ENCODE measurements around the gene KLHL8.

KLHL8 gene

DNA sequence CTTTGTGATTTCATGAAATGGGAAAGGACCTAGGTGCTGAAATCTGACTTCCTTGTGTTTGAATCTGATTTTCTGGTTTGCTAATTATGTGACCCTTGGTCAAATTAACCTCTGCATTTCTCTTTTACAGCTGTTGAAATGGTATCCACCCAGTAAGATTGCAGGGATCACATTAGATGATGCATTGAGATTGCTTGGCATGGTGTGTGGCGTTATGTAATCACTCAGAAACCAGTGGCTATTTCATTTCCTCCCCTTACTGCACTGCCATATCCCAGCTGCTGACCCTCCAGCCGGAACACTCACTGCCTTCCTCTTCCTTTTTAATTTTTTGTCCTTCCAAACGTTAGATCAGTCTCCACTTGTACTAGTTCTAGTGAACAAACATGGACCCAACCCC lies 79.0 kb downstream of the KLHL8 start:
- H3K27me3 ChIP-seq (ENCODE audit: insufficient read depth, low read depth), result no peaks in the 10 kb centered on the region
- no peak overlapping the region for H3K4me2 ChIP-seq
- no peaks in the 10 kb centered on the region for H4K20me1 ChIP-seq (ENCODE audit: insufficient read depth)
- peaks cover 35% of the 10 kb centered on the region for H3K4me1 ChIP-seq (ENCODE audit: low read depth, poor library complexity, severe bottlenecking)
- H3K79me2 ChIP-seq (ENCODE audit: insufficient read depth, low read depth), result no peaks in the 10 kb centered on the region
- TF ChIP-seq, protein P1, sequence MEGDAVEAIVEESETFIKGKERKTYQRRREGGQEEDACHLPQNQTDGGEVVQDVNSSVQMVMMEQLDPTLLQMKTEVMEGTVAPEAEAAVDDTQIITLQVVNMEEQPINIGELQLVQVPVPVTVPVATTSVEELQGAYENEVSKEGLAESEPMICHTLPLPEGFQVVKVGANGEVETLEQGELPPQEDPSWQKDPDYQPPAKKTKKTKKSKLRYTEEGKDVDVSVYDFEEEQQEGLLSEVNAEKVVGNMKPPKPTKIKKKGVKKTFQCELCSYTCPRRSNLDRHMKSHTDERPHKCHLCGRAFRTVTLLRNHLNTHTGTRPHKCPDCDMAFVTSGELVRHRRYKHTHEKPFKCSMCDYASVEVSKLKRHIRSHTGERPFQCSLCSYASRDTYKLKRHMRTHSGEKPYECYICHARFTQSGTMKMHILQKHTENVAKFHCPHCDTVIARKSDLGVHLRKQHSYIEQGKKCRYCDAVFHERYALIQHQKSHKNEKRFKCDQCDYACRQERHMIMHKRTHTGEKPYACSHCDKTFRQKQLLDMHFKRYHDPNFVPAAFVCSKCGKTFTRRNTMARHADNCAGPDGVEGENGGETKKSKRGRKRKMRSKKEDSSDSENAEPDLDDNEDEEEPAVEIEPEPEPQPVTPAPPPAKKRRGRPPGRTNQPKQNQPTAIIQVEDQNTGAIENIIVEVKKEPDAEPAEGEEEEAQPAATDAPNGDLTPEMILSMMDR (conservative IDR thresholded peaks at IDR 0.05; ENCODE audit: low read depth, low read length), result no peak
- H2AFZ ChIP-seq (ENCODE audit: low read depth), result no peak overlapping the region
- H3K27ac ChIP-seq, result no peak overlapping the region
- H3K36me3 ChIP-seq (ENCODE audit: insufficient read depth), result no peaks in the 10 kb centered on the region
- no peak overlapping the region for H3K9ac ChIP-seq
- no peak overlapping the region for H3K4me3 ChIP-seq (IDR thresholded peaks at IDR 0.05; ENCODE audit: insufficient read depth, low read depth, low read length)

DNA sequence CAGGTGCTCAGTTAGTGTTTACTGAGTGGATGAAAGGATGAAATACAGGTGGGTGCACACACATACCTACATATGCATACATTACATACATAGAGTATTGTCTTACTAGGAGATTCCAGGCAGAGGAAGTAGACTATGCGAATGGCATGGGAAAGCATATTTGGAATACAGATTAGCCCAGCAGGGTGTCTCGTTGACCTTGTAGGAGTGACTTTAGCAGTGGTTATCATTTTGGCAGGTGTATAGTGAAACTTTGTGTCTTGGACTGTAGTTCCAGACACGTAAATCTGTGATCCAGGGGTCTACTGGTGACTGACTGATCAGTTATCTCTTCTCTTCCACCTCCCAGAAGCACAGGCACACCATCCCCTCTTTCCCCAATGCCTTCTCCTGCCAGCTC lies 86.3 kb downstream of the KLHL8 start:
- TF ChIP-seq, protein P1 (conservative IDR thresholded peaks at IDR 0.05; ENCODE audit: low read depth, low read length), result no peak
- no peak overlapping the region for H2AFZ ChIP-seq (ENCODE audit: low read depth)
- H3K4me3 ChIP-seq (IDR thresholded peaks at IDR 0.05; ENCODE audit: insufficient read depth, low read depth, low read length), result no peak overlapping the region
- no peaks in the 10 kb centered on the region for H3K79me2 ChIP-seq (ENCODE audit: insufficient read depth, low read depth)
- H4K20me1 ChIP-seq (ENCODE audit: insufficient read depth), result no peaks in the 10 kb centered on the region
- no peak overlapping the region for H3K9ac ChIP-seq
- no peak overlapping the region for H3K4me2 ChIP-seq
- H3K27me3 ChIP-seq (ENCODE audit: insufficient read depth, low read depth), result no peaks in the 10 kb centered on the region
- H3K36me3 ChIP-seq (ENCODE audit: insufficient read depth), result peaks cover 3% of the 10 kb centered on the region; the same call in 1 of the 2 replicates
- no peak overlapping the region for H3K27ac ChIP-seq
- H3K4me1 ChIP-seq (ENCODE audit: low read depth, poor library complexity, severe bottlenecking), result peaks cover 15% of the 10 kb centered on the region

DNA sequence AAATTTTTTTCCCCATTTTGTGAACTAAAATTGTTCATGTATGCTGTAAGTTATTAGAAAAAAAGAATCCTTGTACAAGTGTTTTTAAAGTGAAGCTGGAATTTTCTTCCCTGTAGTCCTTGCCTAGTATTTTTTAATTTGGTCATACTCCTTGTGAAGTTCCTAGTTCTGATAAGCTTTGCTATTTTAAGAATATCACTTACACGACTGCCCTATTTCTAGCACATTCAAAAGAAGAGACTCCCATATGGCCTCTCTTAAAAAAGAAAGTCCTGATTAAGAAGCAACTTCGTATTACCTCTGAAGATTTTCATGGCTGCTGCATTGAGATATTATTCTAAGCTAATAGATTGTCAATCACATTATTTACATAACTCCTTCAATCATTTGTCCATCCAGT lies 87.2 kb downstream of the KLHL8 start:
- no peaks in the 10 kb centered on the region for H4K20me1 ChIP-seq (ENCODE audit: insufficient read depth)
- H3K4me1 ChIP-seq (ENCODE audit: low read depth, poor library complexity, severe bottlenecking), result peaks cover 15% of the 10 kb centered on the region
- H3K9ac ChIP-seq, result no peak overlapping the region
- no peak overlapping the region for H2AFZ ChIP-seq (ENCODE audit: low read depth)
- H3K27ac ChIP-seq, result no peak overlapping the region
- H3K27me3 ChIP-seq (ENCODE audit: insufficient read depth, low read depth), result no peaks in the 10 kb centered on the region
- peaks cover 3% of the 10 kb centered on the region; the same call in 1 of the 2 replicates for H3K36me3 ChIP-seq (ENCODE audit: insufficient read depth)
- no peak overlapping the region for H3K4me2 ChIP-seq
- no peaks in the 10 kb centered on the region for H3K79me2 ChIP-seq (ENCODE audit: insufficient read depth, low read depth)
- TF ChIP-seq, protein P1 (conservative IDR thresholded peaks at IDR 0.05; ENCODE audit: low read depth, low read length), result no peak
- no peak overlapping the region for H3K4me3 ChIP-seq (IDR thresholded peaks at IDR 0.05; ENCODE audit: insufficient read depth, low read depth, low read length)

DNA sequence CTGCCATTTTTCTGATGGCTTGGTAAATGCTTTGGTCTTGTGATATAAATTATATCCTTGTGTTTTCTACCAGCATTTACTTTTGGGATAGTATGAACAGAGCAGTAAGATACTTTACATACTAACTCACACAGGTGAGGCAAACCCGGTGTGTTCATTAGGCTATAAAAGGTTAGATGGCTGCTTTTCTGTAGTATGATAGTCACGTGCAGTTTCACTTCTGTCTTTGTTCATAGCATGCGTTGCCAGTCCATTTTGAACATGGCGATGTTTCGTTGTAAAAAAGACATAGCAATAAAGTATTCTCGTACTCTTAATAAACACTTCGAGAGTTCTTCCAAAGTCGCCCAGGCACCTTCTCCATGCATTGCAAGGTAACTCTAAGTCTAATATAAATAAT lies 88.4 kb downstream of the KLHL8 start:
- no peak overlapping the region for H2AFZ ChIP-seq (ENCODE audit: low read depth)
- H3K36me3 ChIP-seq (ENCODE audit: insufficient read depth), result peaks cover 3% of the 10 kb centered on the region; the same call in 1 of the 2 replicates
- no peaks in the 10 kb centered on the region for H4K20me1 ChIP-seq (ENCODE audit: insufficient read depth)
- H3K79me2 ChIP-seq (ENCODE audit: insufficient read depth, low read depth), result no peaks in the 10 kb centered on the region
- no peaks in the 10 kb centered on the region for H3K27me3 ChIP-seq (ENCODE audit: insufficient read depth, low read depth)
- H3K9ac ChIP-seq, result no peak overlapping the region
- H3K4me3 ChIP-seq (IDR thresholded peaks at IDR 0.05; ENCODE audit: insufficient read depth, low read depth, low read length), result no peak overlapping the region
- H3K4me2 ChIP-seq, result no peak overlapping the region
- H3K27ac ChIP-seq, result no peak overlapping the region
- TF ChIP-seq, protein P1 (conservative IDR thresholded peaks at IDR 0.05; ENCODE audit: low read depth, low read length), result no peak
- peaks cover 15% of the 10 kb centered on the region for H3K4me1 ChIP-seq (ENCODE audit: low read depth, poor library complexity, severe bottlenecking)

Data from KMS-11 (cell line).